ENCODE data around the gene CEP89. TPM values are rescaled to one million over a fixed set of nuclear protein-coding genes. Genes with fewer than 3 reads are reported as not detected.

Gene CEP89
- total RNA-seq, 1 donor from 2014 or later: 34.3 TPM

GRCh38 chr19:32829345-32829896 lies 142.3 kb downstream of the CEP89 start:
- Mint-ChIP-seq H3K27me3 (ENCODE audit: unreplicated experiment) (no peaks in the 10 kb centered on the region), H3K36me3 (ENCODE audit: low read depth, unreplicated experiment) (peaks cover 4% of the 10 kb centered on the region), H3K4me1 (ENCODE audit: unreplicated experiment) (peaks cover 9% of the 10 kb centered on the region), H3K27ac (ENCODE audit: unreplicated experiment) (no peak overlapping the region), H3K4me3 (ENCODE audit: unreplicated experiment) (no peak overlapping the region), H3K9me3 (ENCODE audit: unreplicated experiment) (no peaks in the 10 kb centered on the region)
- no peak for TF ChIP-seq CTCF (IDR thresholded peaks at IDR 0.05; ENCODE audit: unreplicated experiment)
- no peak for DNase-seq (ENCODE audit: low spot score)

GRCh38 chr19:32828643-32829344 lies 143.0 kb downstream of the CEP89 start:
- H3K4me3 Mint-ChIP-seq (ENCODE audit: unreplicated experiment): no peak overlapping the region
- peaks cover 13% of the 10 kb centered on the region for H3K4me1 Mint-ChIP-seq (ENCODE audit: unreplicated experiment)
- peaks cover 1% of the 10 kb centered on the region for H3K27me3 Mint-ChIP-seq (ENCODE audit: unreplicated experiment)
- no peak overlapping the region for H3K27ac Mint-ChIP-seq (ENCODE audit: unreplicated experiment)
- no peak for DNase-seq (ENCODE audit: low spot score)
- no peaks in the 10 kb centered on the region for H3K9me3 Mint-ChIP-seq (ENCODE audit: unreplicated experiment)
- peaks cover 4% of the 10 kb centered on the region for H3K36me3 Mint-ChIP-seq (ENCODE audit: low read depth, unreplicated experiment)
- no peak for TF ChIP-seq CTCF (IDR thresholded peaks at IDR 0.05; ENCODE audit: unreplicated experiment)

- no peak for TF ChIP-seq CTCF (IDR thresholded peaks at IDR 0.05; ENCODE audit: unreplicated experiment)
- peaks cover 4% of the 10 kb centered on the region for H3K36me3 Mint-ChIP-seq (ENCODE audit: low read depth, unreplicated experiment)
- H3K27ac Mint-ChIP-seq (ENCODE audit: unreplicated experiment): no peak overlapping the region
- H3K9me3 Mint-ChIP-seq (ENCODE audit: unreplicated experiment): no peaks in the 10 kb centered on the region
- H3K4me3 Mint-ChIP-seq (ENCODE audit: unreplicated experiment): no peak overlapping the region
- peaks cover 13% of the 10 kb centered on the region for H3K4me1 Mint-ChIP-seq (ENCODE audit: unreplicated experiment)
- H3K27me3 Mint-ChIP-seq (ENCODE audit: unreplicated experiment): peaks cover 2% of the 10 kb centered on the region
- no peak for DNase-seq (ENCODE audit: low spot score)
Observed at GRCh38 chr19:32828139-32828538, 143.6 kb downstream of the CEP89 start.

Other genes starting within 250 kb of the CEP89 start
- 0.46 TPM for gene SLC7A9, start 102.2 kb downstream of the CEP89 start, total RNA-seq (ENCODE audit: unreplicated experiment)
- 2.8 TPM for gene FAAP24, start 284 bp upstream of the CEP89 start, total RNA-seq (ENCODE audit: unreplicated experiment)
- 4.5 TPM for gene RHPN2, start 92.9 kb upstream of the CEP89 start, total RNA-seq (ENCODE audit: unreplicated experiment)
- 8.7 TPM for gene GPATCH1, start 109.2 kb upstream of the CEP89 start, total RNA-seq (ENCODE audit: unreplicated experiment)
- gene WDR88, start 160.2 kb upstream of the CEP89 start, total RNA-seq (ENCODE audit: unreplicated experiment): not detected
- 5.4 TPM for gene LRP3, start 222.4 kb upstream of the CEP89 start, total RNA-seq (ENCODE audit: unreplicated experiment)